Skeletal muscle tissue (tissue), 4 donors: ENCODE data around the gene ERC1. TPM values are rescaled to one million over a fixed set of nuclear protein-coding genes. Genes with fewer than 3 reads are reported as not detected.
A peak's percentile ranks its signal among the peaks of the same experiment; 100 is the strongest.
"Not testable (repeated sequence)": the region's sequence is repeated elsewhere in the genome, so short reads cannot be mapped to it uniquely, and the experiment has no call there.

Experiments
- H3K27ac ChIP-seq: one replicate; pipeline ENCODE4 v1.7.0; 2013; ENCODE audit warnings: mild to moderate bottlenecking, low read depth, low read length, inconsistent platforms
- H3K27me3 ChIP-seq, 3 donors: one replicate each; pipeline ENCODE4 v1.7.0; 2013; ENCODE audit warnings: low read length in 3 of 3; ENCODE audit not compliant: control insufficient read depth in 3 of 3, insufficient read depth in 3 of 3
- H3K36me3 ChIP-seq, 3 donors: one replicate each; pipeline ENCODE4 v1.7.0; 2013; ENCODE audit warnings: low read length in 3 of 3; ENCODE audit not compliant: control insufficient read depth in 3 of 3, insufficient read depth in 3 of 3
- H3K4me1 ChIP-seq, 3 donors: one replicate each; pipeline ENCODE4 v1.7.0; 2013; ENCODE audit warnings: low read length in 3 of 3, mild to moderate bottlenecking in 3 of 3; ENCODE audit not compliant: control insufficient read depth in 3 of 3, insufficient read depth in 3 of 3
- H3K4me3 ChIP-seq, 3 donors: one replicate each; pipeline ENCODE4 v1.7.0; 2013; ENCODE audit warnings: low read length in 3 of 3
- H3K9ac ChIP-seq, 3 donors: one replicate each; pipeline ENCODE4 v1.7.0; 2013; ENCODE audit warnings: low read length in 3 of 3, mild to moderate bottlenecking in 3 of 3, moderate library complexity in 2 of 3, low read depth in 1 of 3
- H3K9me3 ChIP-seq, 3 donors: one replicate each; pipeline ENCODE4 v1.7.0; 2013; ENCODE audit warnings: low read length in 3 of 3; ENCODE audit not compliant: control insufficient read depth in 3 of 3
- total RNA-seq: library from RNA; depleted of rRNA; stranded (reverse); fragments of >200 nt; gene quantifications from one replicate; pipeline ENCODE4 v1.2.3, GENCODE V29; 2014
- donor health status: Osteomylitis.

Gene ERC1
- total RNA-seq, 1 donor from 2014 or later = 56.9 TPM

DNA sequence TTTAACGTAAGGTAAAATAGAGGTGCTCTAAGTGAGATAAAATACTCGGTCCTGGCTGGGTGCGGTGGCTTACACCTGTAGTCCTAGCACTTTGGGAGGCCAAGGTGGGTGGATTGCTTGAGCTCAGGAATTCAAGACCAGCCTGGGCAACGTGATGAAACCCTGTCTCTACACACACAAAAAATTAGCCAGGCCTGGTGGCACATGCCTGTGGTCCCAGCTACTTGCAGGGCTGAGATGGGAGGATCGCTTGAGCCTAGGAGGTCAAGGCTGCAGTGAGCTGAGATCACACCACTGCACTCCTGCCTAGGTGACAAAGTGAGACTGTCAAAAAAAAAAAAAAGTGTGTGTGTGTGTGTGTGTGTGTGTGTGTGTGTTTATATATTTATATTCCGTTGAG, 364.8 kb downstream of the ERC1 start:
- H3K36me3 ChIP-seq, H3K9me3 ChIP-seq, H3K9ac ChIP-seq, H3K4me1 ChIP-seq, H3K27me3 ChIP-seq, H3K27ac ChIP-seq, H3K4me3 ChIP-seq: not testable (repeated sequence)

DNA sequence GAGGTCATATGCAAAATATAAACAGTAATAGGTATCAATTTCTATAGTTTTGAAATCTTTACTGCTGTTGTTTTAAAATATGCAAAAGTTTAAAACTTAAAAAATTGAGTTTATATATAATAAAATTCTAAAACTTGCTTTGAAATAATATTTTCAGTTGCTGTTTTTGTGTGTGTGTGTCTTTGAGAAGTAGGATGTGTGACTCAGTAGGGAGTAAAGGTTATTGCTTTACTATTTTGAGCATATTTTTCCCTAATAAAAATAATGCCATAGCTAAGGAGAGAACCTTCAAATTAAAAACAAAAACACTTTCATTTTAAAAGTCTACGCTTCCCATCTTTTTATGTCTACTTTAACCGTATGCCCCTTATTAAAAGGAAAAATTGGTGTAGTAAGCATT, 365.3 kb downstream of the ERC1 start:
- Histone ChIP-seq H3K4me3 (no peak overlapping the region), H3K9ac (no peak overlapping the region), H3K27ac (no peak overlapping the region), H3K9me3 (no peaks in the 10 kb centered on the region), H3K4me1 (peaks cover 0 to 3% (median 0%) of the 10 kb centered on the region in 3 donors), H3K36me3 (no peaks in the 10 kb centered on the region), H3K27me3 (no peaks in the 10 kb centered on the region)

DNA sequence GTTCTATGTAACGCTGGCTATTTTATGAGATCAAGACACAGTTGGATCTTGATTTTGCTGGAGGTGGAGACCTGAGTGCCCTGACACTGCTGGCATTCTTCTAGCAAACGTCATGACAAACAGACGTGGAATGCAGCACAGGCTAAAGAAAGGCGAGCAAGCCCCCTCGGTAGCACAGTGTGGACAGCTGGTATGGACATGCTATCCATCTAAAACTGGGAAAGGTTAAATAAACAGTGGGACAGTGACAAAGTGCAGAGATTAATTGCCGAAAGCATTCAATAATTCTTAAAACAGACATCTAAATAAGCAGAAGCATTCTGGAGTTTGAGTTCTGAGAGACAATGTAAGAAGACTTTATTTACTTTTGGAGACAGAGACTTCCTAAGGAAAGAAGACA, 366.1 kb downstream of the ERC1 start:
- Histone ChIP-seq H3K36me3 (no peaks in the 10 kb centered on the region), H3K9me3 (no peaks in the 10 kb centered on the region), H3K27ac (no peak overlapping the region), H3K4me1 (peaks cover 0 to 3% (median 0%) of the 10 kb centered on the region in 3 donors), H3K9ac (no peak overlapping the region), H3K4me3 (no peak overlapping the region), H3K27me3 (no peaks in the 10 kb centered on the region)

DNA sequence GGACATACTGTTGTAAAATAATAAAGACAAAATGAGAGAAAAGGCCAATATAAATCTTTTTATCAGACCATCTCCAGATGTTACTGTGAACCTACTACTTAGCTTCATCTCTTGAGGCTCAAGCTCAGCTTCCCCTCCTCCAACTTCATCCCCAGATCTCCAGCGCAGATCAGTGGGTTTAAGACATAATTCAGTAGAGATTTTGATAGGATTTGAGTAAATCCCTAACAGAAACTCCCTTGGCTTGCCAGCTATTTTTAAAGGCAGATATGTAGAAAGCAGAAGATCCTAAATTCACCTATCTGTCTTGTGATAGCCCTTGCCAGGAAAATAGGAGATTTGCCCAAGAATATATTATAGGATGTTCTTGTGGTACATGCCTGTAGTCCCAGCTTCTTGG, 366.7 kb downstream of the ERC1 start:
- Histone ChIP-seq H3K27ac (no peak overlapping the region), H3K27me3 (no peaks in the 10 kb centered on the region), H3K4me1 (peaks cover 0 to 3% (median 0%) of the 10 kb centered on the region in 3 donors), H3K9me3 (no peaks in the 10 kb centered on the region), H3K36me3 (no peaks in the 10 kb centered on the region), H3K9ac (no peak overlapping the region), H3K4me3 (no peak overlapping the region)

DNA sequence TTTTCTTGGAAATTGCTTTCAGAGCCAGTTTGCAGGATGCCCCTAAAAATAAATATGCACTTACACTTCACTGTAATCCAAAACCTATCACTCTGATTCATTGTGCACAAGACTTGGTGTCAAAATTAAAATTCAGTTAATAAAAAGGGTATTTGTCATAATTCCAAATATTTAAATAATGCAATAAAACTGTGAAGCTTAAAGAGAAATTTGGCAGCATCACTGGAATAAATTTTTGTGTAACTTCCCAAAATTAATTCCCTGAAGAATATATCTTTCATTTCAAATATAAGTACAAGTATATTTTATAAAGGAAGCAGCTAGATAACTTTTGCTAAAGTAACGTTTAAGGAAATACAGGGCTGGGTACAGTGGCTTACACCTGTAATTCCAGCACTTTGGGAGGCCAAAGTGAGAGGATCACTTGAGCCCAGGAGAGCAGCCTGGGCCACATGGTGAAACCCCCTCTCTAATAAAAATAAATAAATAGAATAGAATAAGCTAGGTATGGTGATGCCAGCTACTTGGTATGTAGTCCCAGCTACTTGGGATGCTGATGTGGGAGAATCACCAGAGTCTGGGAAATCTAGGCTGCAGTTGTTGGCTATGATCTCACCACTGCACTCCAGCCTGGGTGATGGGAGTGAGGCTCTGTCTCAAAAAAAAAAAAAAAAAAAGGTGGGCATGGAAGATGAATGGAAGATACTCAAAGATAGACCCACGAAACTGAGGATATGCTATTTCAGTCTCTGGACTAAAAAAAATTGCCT, 369.6 kb downstream of the ERC1 start:
- Histone ChIP-seq H3K4me3 (no peak overlapping the region), H3K36me3 (no peaks in the 10 kb centered on the region), H3K27ac (no peak overlapping the region), H3K27me3 (no peaks in the 10 kb centered on the region), H3K9ac (no peak overlapping the region), H3K9me3 (no peaks in the 10 kb centered on the region), H3K4me1 (peaks cover 0 to 3% (median 0%) of the 10 kb centered on the region in 3 donors)

DNA sequence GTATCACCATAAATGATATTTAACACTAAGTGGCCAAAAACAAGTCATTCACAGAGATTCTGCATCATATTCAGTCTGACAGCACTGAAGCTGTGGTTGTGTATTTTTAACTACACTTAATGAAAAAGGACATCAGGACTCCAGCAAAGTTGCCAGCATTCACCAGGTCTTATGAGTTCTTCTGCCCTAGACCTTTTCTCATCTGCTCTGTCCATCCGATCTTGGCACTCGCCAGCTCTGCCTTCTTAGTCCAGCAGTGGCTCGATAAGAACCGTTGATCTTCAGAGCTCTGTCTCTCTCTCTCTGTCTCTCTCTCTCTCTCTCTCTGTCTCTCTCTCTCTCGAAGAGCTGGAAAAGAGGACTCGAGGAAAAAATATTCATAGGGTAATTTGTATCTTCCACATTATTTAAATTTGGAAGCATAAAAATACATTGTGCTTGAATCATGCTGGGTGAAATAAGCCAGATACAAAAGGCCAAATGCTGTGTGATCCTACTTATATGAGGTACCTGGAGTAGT, 371.2 kb downstream of the ERC1 start:
- Histone ChIP-seq H3K27ac (no peak overlapping the region), H3K9ac (no peak overlapping the region)

DNA sequence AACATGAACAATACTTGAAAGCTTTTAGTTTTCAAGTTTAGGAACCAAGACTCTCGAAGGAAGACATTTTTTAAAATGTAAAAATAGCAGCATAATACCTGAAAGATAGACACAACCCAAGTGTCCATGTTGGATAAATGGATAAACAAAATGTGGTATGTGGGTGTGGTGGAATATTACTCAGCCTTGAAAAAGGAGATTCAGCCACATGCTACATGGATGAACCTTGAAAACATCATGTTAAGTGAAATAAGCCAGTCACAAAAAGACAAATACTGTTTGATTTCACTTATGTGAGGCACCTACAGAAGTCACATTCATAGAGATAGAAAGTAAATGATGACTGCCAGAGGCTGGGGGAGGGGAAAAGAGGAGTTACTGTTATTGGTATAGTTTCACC, 374.7 kb downstream of the ERC1 start:
- Histone ChIP-seq H3K27me3 (no peaks in the 10 kb centered on the region), H3K4me1 (peaks cover 6 to 13% (median 10%) of the 10 kb centered on the region in 3 donors), H3K9me3 (no peaks in the 10 kb centered on the region), H3K36me3 (no peaks in the 10 kb centered on the region), H3K27ac (no peak overlapping the region), H3K9ac (no peak overlapping the region), H3K4me3 (no peak overlapping the region)

More for the DNA sequence above, 371.2 kb downstream of the ERC1 start:
- Histone ChIP-seq H3K4me1 (peaks cover 0 to 3% (median 0%) of the 10 kb centered on the region in 3 donors), H3K9me3 (no peaks in the 10 kb centered on the region), H3K36me3 (no peaks in the 10 kb centered on the region), H3K4me3 (no peak overlapping the region), H3K27me3 (no peaks in the 10 kb centered on the region)

DNA sequence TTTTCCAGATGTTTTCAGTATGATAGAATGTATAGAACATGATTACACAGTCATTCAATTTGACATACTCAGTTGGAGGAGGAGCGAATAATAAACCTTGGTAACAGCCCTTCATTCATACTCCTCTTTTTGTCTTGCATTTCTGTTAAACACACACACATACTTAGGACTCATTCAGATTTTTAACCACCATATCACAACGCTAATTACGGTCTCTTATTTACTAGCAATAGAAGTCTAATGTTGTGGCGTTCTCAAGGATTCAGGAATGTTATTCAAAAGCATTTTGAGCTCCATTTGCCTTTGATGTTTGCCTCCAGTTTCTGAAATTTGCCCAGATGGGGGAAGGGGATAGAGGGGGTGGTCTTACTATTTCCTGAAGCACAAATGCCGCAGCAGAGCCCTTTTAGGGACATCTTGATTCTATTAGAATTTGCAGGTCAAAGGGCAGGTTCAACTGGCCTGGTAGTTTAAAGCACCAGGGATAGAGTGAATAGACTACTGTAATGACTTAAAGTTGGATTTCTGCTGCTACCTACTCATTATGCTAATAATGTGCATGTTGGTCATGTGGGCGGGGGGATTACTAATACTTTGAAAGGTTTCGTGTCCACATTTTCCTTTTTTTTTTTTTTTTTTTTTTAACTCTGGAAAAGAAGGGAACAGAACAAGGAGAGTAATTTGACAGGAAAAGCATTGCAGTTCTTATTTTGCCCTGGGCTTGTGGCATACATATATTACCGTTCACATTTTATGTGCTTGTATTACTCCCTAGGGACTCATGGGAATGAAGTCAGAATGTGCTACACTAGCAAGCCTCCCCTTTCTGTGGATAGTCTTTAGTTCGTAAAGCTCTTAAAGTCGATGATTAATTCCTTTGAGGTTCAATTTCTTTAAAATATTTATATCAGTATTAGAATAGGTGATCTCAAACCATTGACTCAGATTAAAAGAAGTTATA, 376.6 kb downstream of the ERC1 start:
- no peaks in the 10 kb centered on the region for H3K36me3 ChIP-seq
- peaks cover 6 to 13% (median 10%) of the 10 kb centered on the region in 3 donors for H3K4me1 ChIP-seq
- H3K9ac ChIP-seq = no peak overlapping the region
- no peaks in the 10 kb centered on the region for H3K9me3 ChIP-seq
- H3K27ac ChIP-seq = no peak overlapping the region
- no peak overlapping the region for H3K4me3 ChIP-seq
- H3K27me3 ChIP-seq = no peaks in the 10 kb centered on the region

DNA sequence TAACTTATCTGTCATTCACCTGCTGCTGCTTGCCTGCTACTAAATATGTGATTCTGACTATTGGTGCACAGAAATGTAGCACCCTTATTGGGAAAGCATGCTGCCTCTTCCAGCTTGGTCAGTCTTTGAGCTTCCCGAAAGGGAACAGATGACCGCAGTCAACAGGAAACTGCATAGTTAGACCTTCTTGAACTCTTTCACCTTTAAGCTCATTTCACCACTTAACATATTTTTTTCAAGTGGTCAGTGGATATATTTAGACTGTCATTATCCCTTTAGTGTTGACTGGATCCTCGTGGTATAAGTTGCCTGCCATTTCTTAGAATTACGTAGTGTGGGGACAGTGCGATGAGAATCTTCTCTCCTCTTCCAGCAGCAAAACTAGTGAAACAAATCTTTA, 378.4 kb downstream of the ERC1 start:
- H3K9ac ChIP-seq = no peak overlapping the region
- H3K4me1 ChIP-seq = peaks cover 6 to 13% (median 10%) of the 10 kb centered on the region in 3 donors
- no peaks in the 10 kb centered on the region for H3K27me3 ChIP-seq
- H3K9me3 ChIP-seq = no peaks in the 10 kb centered on the region
- H3K36me3 ChIP-seq = no peaks in the 10 kb centered on the region
- no peak overlapping the region for H3K4me3 ChIP-seq
- H3K27ac ChIP-seq = peak overlapping the region; percentile 61
